ENCODE results near the gene RNU5D-1. TPM values are rescaled to one million over a fixed set of nuclear protein-coding genes. Genes with fewer than 3 reads are reported as not detected.

The RNU5D-1 gene
- total and polyA plus RNA-seq, 2 of the 13 experiments (the other 11 are each of a cell fraction or from before 2014, with no cell fraction given): 165 TPM; not detected in 1

GRCh38 chr1:44730741-44731512 is at the start of gene RNU5D-1 (continued):
- no peak for TF ChIP-seq ZNF724P (CRISPR knock-in tag; IDR thresholded peaks at IDR 0.05; ENCODE audit: borderline replicate concordance)
- no peak for TF ChIP-seq TAF15 (IDR thresholded peaks at IDR 0.05; ENCODE audit: low read depth, low read length, poor library complexity, severe bottlenecking)
- TF ChIP-seq TERF1 (CRISPR knock-in tag; IDR thresholded peaks at IDR 0.05): no peak
- TF ChIP-seq, protein P1, sequence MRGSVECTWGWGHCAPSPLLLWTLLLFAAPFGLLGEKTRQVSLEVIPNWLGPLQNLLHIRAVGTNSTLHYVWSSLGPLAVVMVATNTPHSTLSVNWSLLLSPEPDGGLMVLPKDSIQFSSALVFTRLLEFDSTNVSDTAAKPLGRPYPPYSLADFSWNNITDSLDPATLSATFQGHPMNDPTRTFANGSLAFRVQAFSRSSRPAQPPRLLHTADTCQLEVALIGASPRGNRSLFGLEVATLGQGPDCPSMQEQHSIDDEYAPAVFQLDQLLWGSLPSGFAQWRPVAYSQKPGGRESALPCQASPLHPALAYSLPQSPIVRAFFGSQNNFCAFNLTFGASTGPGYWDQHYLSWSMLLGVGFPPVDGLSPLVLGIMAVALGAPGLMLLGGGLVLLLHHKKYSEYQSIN (CRISPR knock-in tag; IDR thresholded peaks at IDR 0.05; ENCODE audit: borderline replicate concordance): no peak
- no peak for TF ChIP-seq MTF2 (CRISPR knock-in tag; IDR thresholded peaks at IDR 0.05; ENCODE audit: borderline replicate concordance)
- TF ChIP-seq ZBTB20 (CRISPR knock-in tag; IDR thresholded peaks at IDR 0.05; ENCODE audit: borderline replicate concordance, low read depth): no peak
- no peak for TF ChIP-seq ZNF383 (CRISPR knock-in tag; IDR thresholded peaks at IDR 0.05; ENCODE audit: borderline replicate concordance)
- TF ChIP-seq, protein P2, sequence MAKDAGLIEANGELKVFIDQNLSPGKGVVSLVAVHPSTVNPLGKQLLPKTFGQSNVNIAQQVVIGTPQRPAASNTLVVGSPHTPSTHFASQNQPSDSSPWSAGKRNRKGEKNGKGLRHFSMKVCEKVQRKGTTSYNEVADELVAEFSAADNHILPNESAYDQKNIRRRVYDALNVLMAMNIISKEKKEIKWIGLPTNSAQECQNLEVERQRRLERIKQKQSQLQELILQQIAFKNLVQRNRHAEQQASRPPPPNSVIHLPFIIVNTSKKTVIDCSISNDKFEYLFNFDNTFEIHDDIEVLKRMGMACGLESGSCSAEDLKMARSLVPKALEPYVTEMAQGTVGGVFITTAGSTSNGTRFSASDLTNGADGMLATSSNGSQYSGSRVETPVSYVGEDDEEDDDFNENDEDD (CRISPR knock-in tag; IDR thresholded peaks at IDR 0.05; ENCODE audit: borderline replicate concordance): peak; percentile 90
- TF ChIP-seq KDM4B (CRISPR knock-in tag; IDR thresholded peaks at IDR 0.05): no peak
- no peak for TF ChIP-seq MAFF (IDR thresholded peaks at IDR 0.05; ENCODE audit: low read depth, low read length)
- no peak for TF ChIP-seq ZNF468 (CRISPR knock-in tag; IDR thresholded peaks at IDR 0.05)
- TF ChIP-seq, protein P3, sequence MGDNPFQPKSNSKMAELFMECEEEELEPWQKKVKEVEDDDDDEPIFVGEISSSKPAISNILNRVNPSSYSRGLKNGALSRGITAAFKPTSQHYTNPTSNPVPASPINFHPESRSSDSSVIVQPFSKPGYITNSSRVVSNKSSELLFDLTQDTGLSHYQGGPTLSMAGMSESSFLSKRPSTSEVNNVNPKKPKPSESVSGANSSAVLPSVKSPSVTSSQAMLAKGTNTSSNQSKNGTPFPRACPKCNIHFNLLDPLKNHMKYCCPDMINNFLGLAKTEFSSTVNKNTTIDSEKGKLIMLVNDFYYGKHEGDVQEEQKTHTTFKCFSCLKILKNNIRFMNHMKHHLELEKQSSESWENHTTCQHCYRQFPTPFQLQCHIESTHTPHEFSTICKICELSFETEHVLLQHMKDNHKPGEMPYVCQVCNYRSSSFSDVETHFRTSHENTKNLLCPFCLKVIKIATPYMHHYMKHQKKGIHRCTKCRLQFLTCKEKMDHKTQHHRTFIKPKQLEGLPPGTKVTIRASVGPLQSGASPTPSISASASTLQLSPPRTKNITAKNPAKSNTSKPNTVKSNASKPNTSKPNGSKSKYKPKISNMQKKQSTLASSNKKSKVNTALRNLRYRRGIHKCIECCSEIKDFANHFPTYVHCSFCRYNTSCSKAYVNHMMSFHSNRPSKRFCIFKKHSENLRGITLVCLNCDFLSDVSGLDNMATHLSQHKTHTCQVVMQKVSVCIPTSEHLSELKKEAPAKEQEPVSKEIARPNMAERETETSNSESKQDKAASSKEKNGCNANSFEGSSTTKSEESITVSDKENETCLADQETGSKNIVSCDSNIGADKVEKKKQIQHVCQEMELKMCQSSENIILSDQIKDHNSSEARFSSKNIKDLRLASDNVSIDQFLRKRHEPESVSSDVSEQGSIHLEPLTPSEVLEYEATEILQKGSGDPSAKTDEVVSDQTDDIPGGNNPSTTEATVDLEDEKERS (CRISPR knock-in tag; IDR thresholded peaks at IDR 0.05): 0 out of 2 replicates have a peak, but pooled peaks have one; percentile 73
- TF ChIP-seq ZFY (CRISPR knock-in tag; IDR thresholded peaks at IDR 0.05): no peak

Measured in HepG2 (cell line).